Measurements from ENCODE around the gene ERC2. TPM values are rescaled to one million over a fixed set of nuclear protein-coding genes. Genes with fewer than 3 reads are reported as not detected.
A peak's percentile ranks its signal among the peaks of the same experiment; 100 is the strongest.

Gene ERC2
- total and polyA plus RNA-seq, 5 donors from 2014 or later, result not detected

GRCh38 chr3:55546866-55547669 lies 921.2 kb downstream of the ERC2 start:
- no peak for ATAC-seq (ENCODE audit: low read depth in 2 of 2)
- no peaks in the 10 kb centered on the region for H3K36me3 Mint-ChIP-seq
- no peak overlapping the region for H3K4me3 Mint-ChIP-seq

DNA sequence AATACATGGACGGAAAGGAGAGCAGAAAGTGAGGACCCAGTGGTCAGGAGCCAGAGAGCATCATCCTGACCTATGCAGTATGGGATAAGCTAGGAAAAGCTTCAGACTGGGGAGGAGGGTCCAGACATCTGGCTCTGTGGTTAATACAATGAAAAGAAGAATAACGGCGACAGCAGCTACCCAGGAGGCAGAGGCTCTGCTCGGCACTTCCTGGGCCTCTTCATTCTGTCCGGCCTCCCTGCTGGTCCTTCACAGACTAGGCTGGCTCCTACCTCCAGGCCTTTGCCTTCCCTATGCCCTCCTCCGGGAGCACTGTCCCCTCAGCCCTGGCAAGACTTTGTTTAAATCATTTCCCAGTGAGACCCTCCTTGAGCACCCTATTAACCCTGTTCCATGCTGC lies 922.3 kb downstream of the ERC2 start:
- H3K9me3 ChIP-seq (ENCODE audit: control insufficient read depth in 2 of 2, low read length in 2 of 2), result no peaks in the 10 kb centered on the region
- Mint-ChIP-seq H3K4me3 (no peak overlapping the region), H3K27me3 (no peaks in the 10 kb centered on the region), H3K27ac (no peak overlapping the region), H3K9me3 (peaks cover 0 to 8% (median 3%) of the 10 kb centered on the region in 7 donors), H3K36me3 (no peaks in the 10 kb centered on the region), H3K4me1 (no peaks in the 10 kb centered on the region)
- no peaks in the 10 kb centered on the region for H3K36me3 ChIP-seq (ENCODE audit: control insufficient read depth, insufficient read depth, low read length)
- H3K27ac ChIP-seq (ENCODE audit: insufficient read depth, low read length, poor library complexity, severe bottlenecking), result no peak overlapping the region
- ATAC-seq (ENCODE audit: low read depth in 2 of 2), result no peak
- H3K4me3 ChIP-seq (ENCODE audit: low read depth, low read length), result no peak overlapping the region
- H3K27me3 ChIP-seq (ENCODE audit: control insufficient read depth, insufficient read depth, low read length), result no peaks in the 10 kb centered on the region
- no peak for DNase-seq
- H3K4me1 ChIP-seq (ENCODE audit: control insufficient read depth, insufficient read depth, low read length, poor library complexity, severe bottlenecking), result no peaks in the 10 kb centered on the region

More at GRCh38 chr3:55546866-55547669, 921.2 kb downstream of the ERC2 start:
- H3K9me3 ChIP-seq (ENCODE audit: control insufficient read depth in 2 of 2, low read length in 2 of 2), result no peaks in the 10 kb centered on the region
- no peaks in the 10 kb centered on the region for H3K4me1 ChIP-seq (ENCODE audit: control insufficient read depth, insufficient read depth, low read length, poor library complexity, severe bottlenecking)
- no peaks in the 10 kb centered on the region for H3K27me3 ChIP-seq (ENCODE audit: control insufficient read depth, insufficient read depth, low read length)
- no peak overlapping the region for H3K27ac ChIP-seq (ENCODE audit: insufficient read depth, low read length, poor library complexity, severe bottlenecking)
- DNase-seq, result no peak
- Mint-ChIP-seq H3K27me3 (no peaks in the 10 kb centered on the region), H3K27ac (no peak overlapping the region), H3K9me3 (peaks cover 0 to 8% (median 4%) of the 10 kb centered on the region in 7 donors), H3K4me1 (no peaks in the 10 kb centered on the region)
- H3K36me3 ChIP-seq (ENCODE audit: control insufficient read depth, insufficient read depth, low read length), result no peaks in the 10 kb centered on the region
- H3K4me3 ChIP-seq (ENCODE audit: low read depth, low read length), result no peak overlapping the region

- H3K27ac ChIP-seq (ENCODE audit: insufficient read depth, low read length, poor library complexity, severe bottlenecking), result no peak overlapping the region
- H3K27ac Mint-ChIP-seq, result no peak overlapping the region
- H3K27me3 Mint-ChIP-seq, result no peaks in the 10 kb centered on the region
These were observed 924.0 kb downstream of the ERC2 start for GRCh38 chr3:55544219-55544618.

GRCh38 chr3:55543181-55543614 lies 925.1 kb downstream of the ERC2 start:
- no peak overlapping the region for H3K4me3 Mint-ChIP-seq
- DNase-seq, result no peak
- Histone ChIP-seq H3K4me1 (ENCODE audit: control insufficient read depth, insufficient read depth, low read length, poor library complexity, severe bottlenecking) (no peaks in the 10 kb centered on the region), H3K27me3 (ENCODE audit: control insufficient read depth, insufficient read depth, low read length) (no peaks in the 10 kb centered on the region), H3K4me3 (ENCODE audit: low read depth, low read length) (no peak overlapping the region), H3K27ac (ENCODE audit: insufficient read depth, low read length, poor library complexity, severe bottlenecking) (no peak overlapping the region), H3K36me3 (ENCODE audit: control insufficient read depth, insufficient read depth, low read length) (no peaks in the 10 kb centered on the region), H3K9me3 (ENCODE audit: control insufficient read depth in 2 of 2, low read length in 2 of 2) (no peaks in the 10 kb centered on the region)
- peaks cover 0 to 4% (median 2%) of the 10 kb centered on the region in 7 donors for H3K9me3 Mint-ChIP-seq
- no peaks in the 10 kb centered on the region for H3K4me1 Mint-ChIP-seq
- peak overlapping the region in 1 of 3 donors; percentile 38 for H3K27ac Mint-ChIP-seq
- H3K27me3 Mint-ChIP-seq, result no peaks in the 10 kb centered on the region
- ATAC-seq (ENCODE audit: low read depth in 2 of 2), result no peak
- no peaks in the 10 kb centered on the region for H3K36me3 Mint-ChIP-seq

More at GRCh38 chr3:55544219-55544618, 924.0 kb downstream of the ERC2 start:
- peaks cover 0 to 4% (median 2%) of the 10 kb centered on the region in 7 donors for H3K9me3 Mint-ChIP-seq
- H3K4me3 Mint-ChIP-seq, result no peak overlapping the region
- H3K4me3 ChIP-seq (ENCODE audit: low read depth, low read length), result no peak overlapping the region
- no peaks in the 10 kb centered on the region for H3K27me3 ChIP-seq (ENCODE audit: control insufficient read depth, insufficient read depth, low read length)
- ATAC-seq (ENCODE audit: low read depth in 2 of 2) (no peak), DNase-seq (no peak)
- no peaks in the 10 kb centered on the region for H3K9me3 ChIP-seq (ENCODE audit: control insufficient read depth in 2 of 2, low read length in 2 of 2)
- no peaks in the 10 kb centered on the region for H3K36me3 Mint-ChIP-seq
- no peaks in the 10 kb centered on the region for H3K4me1 ChIP-seq (ENCODE audit: control insufficient read depth, insufficient read depth, low read length, poor library complexity, severe bottlenecking)
- H3K36me3 ChIP-seq (ENCODE audit: control insufficient read depth, insufficient read depth, low read length), result no peaks in the 10 kb centered on the region
- H3K4me1 Mint-ChIP-seq, result no peaks in the 10 kb centered on the region

- H3K9me3 Mint-ChIP-seq, result peaks cover 0 to 4% (median 2%) of the 10 kb centered on the region in 7 donors
These were observed 926.8 kb downstream of the ERC2 start for GRCh38 chr3:55541456-55541855.

DNA sequence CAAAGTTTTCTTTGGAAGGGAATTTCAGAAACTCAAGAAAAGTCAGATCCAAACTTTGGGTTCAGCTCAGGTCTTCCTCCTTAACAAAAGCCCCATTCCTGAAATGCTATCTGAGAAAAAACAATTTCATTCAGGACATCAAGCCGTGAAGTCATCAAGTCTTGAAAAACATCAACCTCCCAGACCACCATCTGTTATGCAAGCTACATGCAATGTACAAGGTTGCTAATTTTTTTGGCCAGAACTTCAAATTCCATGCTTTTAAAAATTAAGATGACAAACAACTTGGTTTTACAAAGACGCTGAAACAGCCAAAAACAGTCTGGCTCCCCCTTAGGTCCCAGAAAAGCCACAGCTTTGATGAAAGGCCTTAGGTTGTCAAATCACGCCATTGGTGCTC lies 927.3 kb downstream of the ERC2 start:
- H3K4me1 Mint-ChIP-seq, result no peaks in the 10 kb centered on the region
- H3K27ac Mint-ChIP-seq, result no peak overlapping the region
- no peaks in the 10 kb centered on the region for H3K27me3 Mint-ChIP-seq
- peaks cover 0 to 4% (median 2%) of the 10 kb centered on the region in 7 donors for H3K9me3 Mint-ChIP-seq
- Histone ChIP-seq H3K27me3 (ENCODE audit: control insufficient read depth, insufficient read depth, low read length) (no peaks in the 10 kb centered on the region), H3K36me3 (ENCODE audit: control insufficient read depth, insufficient read depth, low read length) (no peaks in the 10 kb centered on the region), H3K9me3 (ENCODE audit: control insufficient read depth in 2 of 2, low read length in 2 of 2) (no peaks in the 10 kb centered on the region), H3K4me3 (ENCODE audit: low read depth, low read length) (no peak overlapping the region), H3K27ac (ENCODE audit: insufficient read depth, low read length, poor library complexity, severe bottlenecking) (no peak overlapping the region), H3K4me1 (ENCODE audit: control insufficient read depth, insufficient read depth, low read length, poor library complexity, severe bottlenecking) (no peaks in the 10 kb centered on the region)
- ATAC-seq (ENCODE audit: low read depth in 2 of 2) (no peak), DNase-seq (no peak)
- no peaks in the 10 kb centered on the region for H3K36me3 Mint-ChIP-seq
- H3K4me3 Mint-ChIP-seq, result no peak overlapping the region

More at GRCh38 chr3:55541456-55541855, 926.8 kb downstream of the ERC2 start:
- H3K4me1 ChIP-seq (ENCODE audit: control insufficient read depth, insufficient read depth, low read length, poor library complexity, severe bottlenecking), result no peaks in the 10 kb centered on the region
- Mint-ChIP-seq H3K27ac (no peak overlapping the region), H3K36me3 (no peaks in the 10 kb centered on the region), H3K27me3 (no peaks in the 10 kb centered on the region), H3K4me3 (no peak overlapping the region), H3K4me1 (no peaks in the 10 kb centered on the region)
- H3K27ac ChIP-seq (ENCODE audit: insufficient read depth, low read length, poor library complexity, severe bottlenecking), result no peak overlapping the region
- no peaks in the 10 kb centered on the region for H3K9me3 ChIP-seq (ENCODE audit: control insufficient read depth in 2 of 2, low read length in 2 of 2)
- H3K36me3 ChIP-seq (ENCODE audit: control insufficient read depth, insufficient read depth, low read length), result no peaks in the 10 kb centered on the region
- DNase-seq, result no peak
- no peaks in the 10 kb centered on the region for H3K27me3 ChIP-seq (ENCODE audit: control insufficient read depth, insufficient read depth, low read length)
- ATAC-seq (ENCODE audit: low read depth in 2 of 2), result no peak
- H3K4me3 ChIP-seq (ENCODE audit: low read depth, low read length), result no peak overlapping the region

DNA sequence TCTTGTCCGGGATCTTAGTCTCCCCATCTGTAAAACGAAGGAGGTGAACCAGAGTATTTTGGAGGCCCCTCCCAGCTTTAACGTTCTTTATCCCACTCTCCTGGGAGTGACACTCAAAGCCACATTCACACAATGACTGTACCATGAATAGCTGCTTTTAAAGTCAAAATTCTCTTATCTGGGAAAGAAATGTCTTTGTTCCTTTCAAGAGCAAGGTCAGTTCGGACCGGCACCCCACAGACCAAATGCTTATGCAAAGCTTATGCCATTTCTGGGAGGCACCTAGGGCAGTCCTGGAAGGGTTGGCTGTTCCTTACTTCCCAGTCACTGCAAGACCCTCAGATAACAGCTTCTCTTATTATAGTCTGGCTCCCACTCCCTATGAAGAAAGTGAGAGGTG lies 927.7 kb downstream of the ERC2 start:
- ATAC-seq (ENCODE audit: low read depth in 2 of 2) (no peak), DNase-seq (no peak)
- H3K27ac ChIP-seq (ENCODE audit: insufficient read depth, low read length, poor library complexity, severe bottlenecking), result no peak overlapping the region
- H3K4me1 ChIP-seq (ENCODE audit: control insufficient read depth, insufficient read depth, low read length, poor library complexity, severe bottlenecking), result no peaks in the 10 kb centered on the region
- no peak overlapping the region for H3K4me3 ChIP-seq (ENCODE audit: low read depth, low read length)
- peaks cover 0 to 4% (median 2%) of the 10 kb centered on the region in 7 donors for H3K9me3 Mint-ChIP-seq
- H3K36me3 Mint-ChIP-seq, result no peaks in the 10 kb centered on the region
- H3K9me3 ChIP-seq (ENCODE audit: control insufficient read depth in 2 of 2, low read length in 2 of 2), result no peaks in the 10 kb centered on the region
- no peaks in the 10 kb centered on the region for H3K4me1 Mint-ChIP-seq
- H3K36me3 ChIP-seq (ENCODE audit: control insufficient read depth, insufficient read depth, low read length), result no peaks in the 10 kb centered on the region
- H3K4me3 Mint-ChIP-seq, result no peak overlapping the region
- no peak overlapping the region for H3K27ac Mint-ChIP-seq
- H3K27me3 Mint-ChIP-seq, result no peaks in the 10 kb centered on the region
- no peaks in the 10 kb centered on the region for H3K27me3 ChIP-seq (ENCODE audit: control insufficient read depth, insufficient read depth, low read length)

DNA sequence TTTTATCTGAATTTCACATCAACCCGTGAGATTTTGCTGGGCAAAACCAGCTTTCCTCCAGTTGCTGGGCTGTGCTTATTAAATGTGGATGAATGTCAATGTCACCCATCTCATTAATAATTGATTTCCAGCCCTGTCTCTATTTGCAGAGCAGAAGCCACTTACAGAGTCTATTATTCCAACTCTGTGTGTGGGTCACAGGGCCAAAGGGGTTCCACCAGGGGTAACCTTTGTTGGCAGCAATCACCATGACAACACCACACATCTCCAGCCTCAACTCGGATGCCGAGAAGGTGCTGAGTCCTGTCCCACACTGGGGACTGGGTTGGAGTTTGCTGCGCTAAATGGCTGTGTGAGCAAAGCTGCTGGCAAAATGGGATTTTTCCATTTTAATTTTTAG lies 930.1 kb downstream of the ERC2 start:
- Mint-ChIP-seq H3K27ac (no peak overlapping the region), H3K4me1 (no peaks in the 10 kb centered on the region), H3K9me3 (peaks cover 0 to 5% (median 0%) of the 10 kb centered on the region in 7 donors), H3K4me3 (no peak overlapping the region), H3K27me3 (no peaks in the 10 kb centered on the region), H3K36me3 (no peaks in the 10 kb centered on the region)
- DNase-seq (no peak), ATAC-seq (ENCODE audit: low read depth in 2 of 2) (no peak)
- Histone ChIP-seq H3K27me3 (ENCODE audit: control insufficient read depth, insufficient read depth, low read length) (no peaks in the 10 kb centered on the region), H3K4me3 (ENCODE audit: low read depth, low read length) (no peak overlapping the region), H3K27ac (ENCODE audit: insufficient read depth, low read length, poor library complexity, severe bottlenecking) (no peak overlapping the region), H3K9me3 (ENCODE audit: control insufficient read depth in 2 of 2, low read length in 2 of 2) (no peaks in the 10 kb centered on the region), H3K36me3 (ENCODE audit: control insufficient read depth, insufficient read depth, low read length) (no peaks in the 10 kb centered on the region), H3K4me1 (ENCODE audit: control insufficient read depth, insufficient read depth, low read length, poor library complexity, severe bottlenecking) (no peaks in the 10 kb centered on the region)

All from CD4-positive, CD25-positive, alpha-beta regulatory T cell (primary cell).